Measurements from ENCODE around the gene GAS6.
"Not testable (repeated sequence)": the region's sequence is repeated elsewhere in the genome, so short reads cannot be mapped to it uniquely, and the experiment has no call there.

The GAS6 gene

GRCh38 chr13:113863524-113864272 is at the start of gene GAS6:
Gene GAS6 (minus strand): TSS chr13:113864076. CDS start chr13:113863920, 156 bp downstream.
- DNase-seq, result no peak

- DNase-seq, result not testable (repeated sequence)
Observed at GRCh38 chr13:113913408-113913807, 49.5 kb upstream of the GAS6 start.

- DNase-seq, result no peak
Observed at GRCh38 chr13:113912596-113912995, 48.7 kb upstream of the GAS6 start.

- DNase-seq, result no peak
Observed at GRCh38 chr13:113907635-113908617, 44.0 kb upstream of the GAS6 start.

- DNase-seq, result no peak
Observed at GRCh38 chr13:113906571-113906970, 42.7 kb upstream of the GAS6 start.

GRCh38 chr13:113905942-113906341 is 42.1 kb upstream of the GAS6 start:
- DNase-seq, result no peak

GRCh38 chr13:113905018-113905417 is 41.1 kb upstream of the GAS6 start:
- no peak for DNase-seq

- DNase-seq, result peak; percentile 48
Observed at GRCh38 chr13:113904411-113904810, 40.5 kb upstream of the GAS6 start.

- no peak for DNase-seq
Observed at GRCh38 chr13:113903912-113904311, 40.0 kb upstream of the GAS6 start.

- DNase-seq, result no peak
Observed at GRCh38 chr13:113902986-113903775, 39.3 kb upstream of the GAS6 start.

GRCh38 chr13:113902481-113902880 is 38.6 kb upstream of the GAS6 start:
- no peak for DNase-seq

GRCh38 chr13:113901642-113902041 is 37.8 kb upstream of the GAS6 start:
- no peak for DNase-seq

GRCh38 chr13:113901231-113901630 is 37.4 kb upstream of the GAS6 start:
- DNase-seq, result no peak

GRCh38 chr13:113900646-113901045 is 36.8 kb upstream of the GAS6 start:
- DNase-seq, result no peak

- no peak for DNase-seq
Observed at GRCh38 chr13:113898391-113898790, 34.5 kb upstream of the GAS6 start.

- DNase-seq, result no peak
Observed at GRCh38 chr13:113897966-113898365, 34.1 kb upstream of the GAS6 start.

GRCh38 chr13:113897161-113897560 is 33.3 kb upstream of the GAS6 start:
- no peak for DNase-seq

- DNase-seq, result no peak
Observed at GRCh38 chr13:113895436-113895835, 31.6 kb upstream of the GAS6 start.

GRCh38 chr13:113890774-113891480 is 27.1 kb upstream of the GAS6 start:
- no peak for DNase-seq

GRCh38 chr13:113889467-113889866 is 25.6 kb upstream of the GAS6 start:
- DNase-seq, result no peak

- no peak for DNase-seq
Observed at GRCh38 chr13:113888701-113889330, 24.9 kb upstream of the GAS6 start.

- no peak for DNase-seq
Observed at GRCh38 chr13:113887700-113888201, 23.9 kb upstream of the GAS6 start.

Measured in CD4-positive, alpha-beta T cell treated with Interleukin-21 for 1 hour (primary cell).